Left ventricle myocardium superior (tissue), 1 donor: ENCODE measurements around the gene P2RX4. TPM values are rescaled to one million over a fixed set of nuclear protein-coding genes. Genes with fewer than 3 reads are reported as not detected.
"Not testable (repeated sequence)": the region's sequence is repeated elsewhere in the genome, so short reads cannot be mapped to it uniquely, and the experiment has no call there.

ENCODE experiments used
- ATAC-seq: fragments of 200-7000 bp; cut with Tn5 transposase; one replicate; pipeline ENCODE4 v1.9.1; 2020; ENCODE audit warnings: mild to moderate bottlenecking, moderate library complexity
- DNase-seq: peaks from one replicate; pipeline ENCODE4 v3.0.0-alpha.2; 2020
- intact Hi-C: fragments of 100-400 bp; cut with micrococcal nuclease; formaldehyde crosslinking; loops from one replicate; pipeline ENCODE4 v1.11.0; 2022
- total RNA-seq: library from RNA; stranded (reverse); fragmentation: NEBNext Ultra II Directional; extraction: Animal tissue kit (Norgen Biotek cat#: 25700); gene quantifications from one replicate; pipeline ENCODE4 v1.2.1, GENCODE V29; 2021
- donor health status: DM: no; HTN: yes; CAD: no; lungs with severe emphysema.

Gene P2RX4
- total RNA-seq, 1 donor from 2014 or later, result 4.9 TPM

GRCh38 chr12:121217063-121217462 lies 7.1 kb downstream of the P2RX4 start:
- intact Hi-C loops, result no loop called here
- DNase-seq (no peak), ATAC-seq (no peak)

DNA sequence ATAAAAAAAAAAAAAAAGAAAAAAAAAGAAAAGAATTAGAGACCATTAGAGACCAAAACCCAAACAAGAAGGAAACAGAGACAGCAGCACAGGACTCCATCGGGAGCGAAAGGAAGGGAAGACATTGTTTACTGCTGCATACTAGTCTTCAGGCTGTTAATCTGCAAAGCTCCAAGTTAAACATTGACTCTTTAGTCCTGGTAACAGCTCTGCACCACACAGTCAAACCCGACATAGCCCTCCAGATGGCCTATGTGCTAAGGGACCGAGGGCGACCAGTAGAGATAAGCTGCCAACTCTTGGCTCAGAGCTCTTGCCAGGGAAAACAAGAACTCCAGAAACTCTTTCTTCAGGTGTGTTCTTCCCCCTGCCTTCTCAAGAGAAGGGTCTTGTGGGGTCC lies 7.8 kb downstream of the P2RX4 start:
- no peak for DNase-seq
- intact Hi-C loops, result no loop called here

DNA sequence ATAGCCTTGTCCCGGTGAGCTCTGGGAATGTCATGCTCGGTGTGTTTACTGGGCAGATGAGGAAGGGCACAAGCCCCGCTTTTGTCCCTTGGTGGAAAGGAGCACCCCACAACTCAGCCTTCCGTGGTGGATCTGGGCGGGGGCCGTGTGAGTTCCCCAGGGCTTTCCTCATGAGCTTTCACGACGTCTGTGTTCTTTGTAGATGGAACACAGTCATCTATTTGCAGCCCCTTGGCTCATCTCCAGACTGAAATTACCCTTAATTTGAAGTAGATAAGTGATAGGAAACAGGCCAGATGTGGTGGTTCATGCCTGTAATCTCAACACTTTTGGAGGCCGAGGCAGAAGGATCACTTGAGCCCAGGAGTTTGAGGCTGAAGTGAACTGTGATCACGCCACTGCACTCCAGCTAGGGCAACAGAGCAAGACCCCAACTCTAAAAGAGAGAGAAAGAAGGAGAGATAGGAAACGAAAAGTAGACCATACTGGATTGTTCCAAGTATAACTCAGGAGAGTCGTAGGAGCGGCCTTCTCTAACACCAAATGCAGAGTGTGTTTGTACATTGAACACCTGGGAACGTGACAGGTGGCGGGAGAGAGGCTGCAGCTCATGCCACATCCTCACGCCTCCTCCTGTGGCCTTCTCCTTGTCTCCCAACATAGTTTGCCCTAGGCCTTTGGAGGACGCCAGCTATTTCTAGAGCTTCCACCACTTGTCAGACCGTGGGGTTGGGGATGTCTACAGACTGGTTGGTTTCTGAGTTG lies 8.8 kb downstream of the P2RX4 start:
- DNase-seq, result no peak
- intact Hi-C loops, result no loop called here
- no peak for ATAC-seq

More for the DNA sequence above, 7.8 kb downstream of the P2RX4 start:
- no peak for ATAC-seq

- ATAC-seq (no peak), DNase-seq (no peak)
- intact Hi-C loops, result no loop called here
Observed at GRCh38 chr12:121219353-121219986, 9.5 kb downstream of the P2RX4 start.

- intact Hi-C loops, result no loop called here
- no peak for DNase-seq
- ATAC-seq, result no peak
Observed at GRCh38 chr12:121222847-121223246, 12.9 kb downstream of the P2RX4 start.

DNA sequence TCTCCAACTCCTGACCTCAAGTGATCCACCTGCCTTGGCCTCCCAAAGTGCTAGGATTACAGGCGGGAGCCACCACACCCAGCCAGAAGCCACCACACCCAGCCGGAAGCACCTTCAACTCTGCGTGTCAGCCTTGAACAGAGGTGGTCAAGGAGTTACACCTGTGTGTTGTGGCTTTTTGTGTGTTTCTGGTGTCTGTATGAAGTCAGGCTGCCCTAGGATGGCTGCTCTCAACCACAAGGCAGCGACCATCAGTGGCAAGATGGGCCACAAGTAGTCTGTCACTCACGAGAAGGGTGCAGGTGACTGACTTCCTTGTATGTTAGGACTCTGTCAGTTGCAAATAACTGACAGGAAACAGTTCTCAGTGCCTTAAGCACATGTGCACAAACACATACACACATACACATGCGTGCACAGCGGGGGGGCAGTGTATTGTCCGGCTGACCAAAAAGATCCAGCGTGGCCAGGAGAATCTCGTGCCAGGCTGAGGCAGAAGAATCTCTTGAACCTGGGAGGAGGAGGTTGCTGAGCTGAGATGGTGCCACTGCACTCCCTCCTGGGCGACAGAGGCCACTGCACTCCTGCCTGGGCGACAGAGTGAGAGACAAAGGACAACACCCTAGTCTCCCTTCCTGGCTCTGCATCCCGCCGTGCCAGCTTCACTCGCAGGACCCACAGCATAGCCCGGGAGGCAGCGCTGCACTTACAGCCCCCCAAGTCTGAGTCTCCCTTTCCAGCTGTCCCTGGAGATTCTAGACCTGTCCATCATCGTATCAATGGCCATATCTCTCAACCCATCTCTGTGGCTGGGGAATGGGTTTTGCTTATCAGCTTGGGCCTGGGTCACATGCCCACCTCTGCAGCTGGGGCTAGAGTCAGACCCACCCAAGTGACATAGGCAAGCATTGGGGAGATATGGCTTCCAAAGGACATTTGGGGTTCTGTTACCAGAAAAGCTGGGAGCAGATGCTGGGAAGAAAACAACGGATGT lies 13.7 kb downstream of the P2RX4 start:
- DNase-seq (no peak), ATAC-seq (no peak)
- intact Hi-C loops, result no loop called here

DNA sequence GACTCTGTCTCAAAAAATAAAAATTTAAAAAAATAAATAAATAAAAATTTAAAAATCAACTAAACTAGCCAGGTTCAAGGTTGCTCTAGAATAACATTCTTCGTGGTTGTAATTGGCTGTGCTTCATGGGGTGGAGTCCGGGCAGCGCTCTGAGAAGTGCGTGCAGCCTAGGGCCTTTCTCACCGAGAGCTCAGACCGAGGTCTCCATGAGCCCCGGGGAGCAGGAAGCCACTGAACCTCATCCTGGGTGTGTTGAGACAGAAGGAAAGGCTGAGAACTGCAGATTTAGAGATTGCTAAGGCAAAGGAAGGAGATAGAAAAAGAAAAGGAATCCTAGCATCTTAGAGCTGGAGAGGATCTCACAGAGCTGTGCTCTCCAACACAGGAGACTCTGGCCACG lies 14.7 kb downstream of the P2RX4 start:
- ATAC-seq (no peak), DNase-seq (no peak)
- intact Hi-C loops, result no loop called here

DNA sequence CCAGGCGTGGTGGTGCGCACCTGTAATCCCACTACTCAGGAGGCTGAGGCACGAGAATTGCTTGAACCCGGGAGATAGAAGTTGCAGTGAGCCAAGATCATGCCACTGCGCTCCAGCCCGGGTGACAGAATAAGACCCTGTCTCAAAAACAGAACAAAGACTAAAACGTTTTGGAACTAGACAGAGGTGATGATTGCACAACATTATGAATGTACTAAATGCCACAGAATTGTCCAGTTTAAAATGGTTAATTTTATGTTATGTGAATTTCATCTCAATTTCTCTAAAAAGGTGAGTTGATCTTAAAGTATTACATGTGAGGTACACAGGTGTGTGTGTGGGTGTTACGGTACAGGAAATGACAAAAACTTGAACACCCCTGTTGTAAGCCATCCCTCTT lies 16.5 kb downstream of the P2RX4 start:
- ATAC-seq, result no peak
- DNase-seq, result no peak
- intact Hi-C loops, result no loop called here

- DNase-seq, intact Hi-C loops, ATAC-seq: not testable (repeated sequence)
Observed at GRCh38 chr12:121226871-121227270, 16.9 kb downstream of the P2RX4 start.

DNA sequence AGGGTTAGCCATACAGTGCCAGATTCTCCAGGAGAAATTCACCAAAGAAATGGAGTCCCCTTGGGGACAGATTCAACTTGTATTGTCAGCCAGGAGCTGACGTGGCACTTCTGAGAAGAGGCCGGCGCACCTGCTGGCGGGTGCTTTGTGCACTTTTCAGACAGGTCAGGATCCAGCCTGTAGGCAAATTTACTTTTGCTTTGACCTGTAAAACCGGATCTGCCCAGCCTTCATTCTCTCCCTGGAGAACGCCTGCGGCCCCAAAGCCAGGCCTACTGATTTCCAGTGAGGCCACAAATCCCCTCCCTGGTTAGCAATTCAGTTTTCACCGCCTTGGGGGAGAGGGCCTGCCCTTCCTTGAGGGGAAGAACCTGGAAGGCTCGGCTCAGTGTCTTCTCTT lies 17.4 kb downstream of the P2RX4 start:
- ATAC-seq (no peak), DNase-seq (no peak)
- intact Hi-C loops, result no loop called here

DNA sequence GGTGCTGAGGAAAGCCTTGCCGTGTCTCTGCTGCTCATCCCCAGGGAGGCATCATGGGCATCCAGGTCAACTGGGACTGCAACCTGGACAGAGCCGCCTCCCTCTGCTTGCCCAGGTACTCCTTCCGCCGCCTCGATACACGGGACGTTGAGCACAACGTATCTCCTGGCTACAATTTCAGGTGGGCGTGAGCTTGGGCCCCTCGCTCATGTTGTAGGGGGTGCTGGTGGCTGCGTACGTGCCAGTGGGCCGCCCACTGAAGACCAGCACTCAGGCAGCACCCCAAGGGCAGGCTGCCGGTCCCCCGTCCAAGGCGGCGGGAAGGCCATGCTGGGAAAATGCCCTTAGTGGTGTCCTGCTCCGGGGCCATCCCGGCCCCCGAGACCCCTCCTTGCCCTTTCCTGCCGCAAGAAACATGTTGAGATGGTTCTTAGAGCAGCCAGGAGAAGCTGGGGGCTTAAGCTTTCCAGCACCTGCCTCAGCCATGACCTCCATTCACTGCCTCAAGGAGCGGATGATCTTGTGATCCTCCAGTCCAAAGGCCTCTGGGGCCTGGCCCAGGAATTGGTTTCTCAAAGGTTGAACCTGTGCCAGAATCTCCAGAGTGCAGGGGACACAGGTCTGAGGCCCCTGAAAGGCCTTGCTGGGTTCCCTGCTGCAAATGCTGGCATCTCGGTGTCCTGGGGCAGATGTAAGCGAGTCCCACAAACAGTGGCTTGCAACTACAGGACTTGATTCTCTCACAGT lies 19.2 kb downstream of the P2RX4 start:
- ATAC-seq, result no peak
- intact Hi-C loops, result no loop called here
- DNase-seq, result no peak

DNA sequence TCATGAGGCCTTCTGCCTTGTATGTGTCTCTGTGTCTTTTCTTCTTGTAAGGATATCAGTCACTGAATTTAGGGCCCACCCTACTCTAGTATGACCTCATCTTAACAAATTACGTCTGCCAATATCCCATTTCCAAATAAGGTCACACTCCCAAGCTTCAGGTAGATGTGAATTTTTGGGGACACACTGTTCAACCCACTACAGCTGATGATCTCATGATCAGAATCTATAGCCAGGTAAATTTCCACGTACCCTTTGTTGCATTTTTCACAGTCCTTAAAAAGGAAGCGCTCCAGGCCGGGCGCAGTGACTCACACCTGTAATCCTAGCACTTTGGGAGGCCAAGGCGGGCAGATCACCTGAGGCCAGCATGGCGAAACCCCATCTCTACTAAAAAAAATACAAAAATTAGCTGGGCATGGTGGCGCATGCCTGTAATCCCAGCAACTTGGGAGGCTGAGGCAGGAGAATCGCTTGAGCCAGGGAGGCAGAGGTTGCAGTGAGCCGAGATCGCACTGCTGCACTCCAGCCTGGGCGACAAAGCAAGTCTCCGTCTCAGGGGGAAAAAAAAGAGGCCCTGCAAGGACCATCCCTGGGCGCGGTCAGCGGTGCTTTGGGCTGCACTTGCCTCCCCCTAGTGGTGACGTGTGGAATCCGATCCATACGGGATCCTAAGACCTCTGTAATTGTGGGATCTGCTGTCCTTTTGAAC lies 20.1 kb downstream of the P2RX4 start:
- intact Hi-C loops, result not testable (repeated sequence)
- peak; percentile 85 for ATAC-seq
- DNase-seq, result peak; percentile 81

GRCh38 chr12:121230538-121230907 lies 20.6 kb downstream of the P2RX4 start:
- ATAC-seq, result no peak
- DNase-seq, result no peak
- intact Hi-C loops, result no loop called here

DNA sequence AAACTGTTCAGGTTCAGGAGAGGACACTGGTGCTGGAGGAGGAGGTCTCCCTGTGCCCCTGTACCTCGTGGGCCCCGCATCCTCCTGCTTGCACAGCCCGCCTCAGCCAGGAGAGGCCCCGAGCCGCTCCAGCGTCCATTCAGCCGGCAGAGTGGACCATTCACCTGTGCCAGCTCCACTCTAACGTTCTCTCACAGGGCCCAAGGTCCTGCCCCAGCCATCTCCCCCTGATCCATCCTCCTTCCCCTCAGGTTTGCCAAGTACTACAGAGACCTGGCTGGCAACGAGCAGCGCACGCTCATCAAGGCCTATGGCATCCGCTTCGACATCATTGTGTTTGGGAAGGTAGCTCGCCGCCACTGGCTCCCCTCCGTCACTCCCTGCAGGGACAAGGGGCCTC lies 22.2 kb downstream of the P2RX4 start:
- ATAC-seq, result no peak
- no peak for DNase-seq
- intact Hi-C loops, result no loop called here

GRCh38 chr12:121232977-121233627 lies 23.2 kb downstream of the P2RX4 start:
- intact Hi-C loops, result no loop called here
- no peak for DNase-seq
- no peak for ATAC-seq

DNA sequence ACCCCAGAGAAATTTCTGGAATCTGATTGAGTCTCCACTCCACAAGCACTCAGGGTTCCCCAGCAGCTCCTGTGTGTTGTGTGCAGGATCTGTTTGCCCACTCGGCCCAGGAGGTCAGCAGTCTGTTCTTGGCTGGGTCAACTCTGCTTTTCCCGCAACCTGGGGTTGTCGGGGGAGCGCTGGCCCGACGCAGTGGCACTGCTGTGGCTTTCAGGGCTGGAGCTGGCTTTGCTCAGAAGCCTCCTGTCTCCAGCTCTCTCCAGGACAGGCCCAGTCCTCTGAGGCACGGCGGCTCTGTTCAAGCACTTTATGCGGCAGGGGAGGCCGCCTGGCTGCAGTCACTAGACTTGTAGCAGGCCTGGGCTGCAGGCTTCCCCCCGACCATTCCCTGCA lies 23.7 kb downstream of the P2RX4 start:
- no peak for ATAC-seq
- no peak for DNase-seq
- intact Hi-C loops, result no loop called here

DNA sequence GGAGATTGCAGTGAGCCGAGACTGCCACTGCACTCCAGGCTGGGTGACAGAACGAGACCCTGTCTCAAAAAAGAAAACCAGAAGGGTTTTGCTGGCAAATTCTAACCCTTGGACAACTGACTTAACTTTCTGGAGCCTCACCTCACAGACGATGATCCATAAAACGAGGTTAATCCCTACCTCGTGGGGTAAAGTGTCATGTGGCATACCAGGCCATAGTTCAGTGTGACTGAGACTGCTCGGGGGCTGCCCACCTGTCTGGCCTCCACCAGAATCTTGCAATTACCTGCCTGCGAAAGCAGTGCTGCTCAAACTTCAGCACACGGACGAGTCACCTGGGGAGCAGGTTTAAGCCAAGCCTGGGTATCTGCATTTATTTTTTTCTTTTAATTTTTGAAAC lies 26.8 kb downstream of the P2RX4 start:
- no peak for DNase-seq
- no peak for ATAC-seq
- intact Hi-C loops, result no loop called here

DNA sequence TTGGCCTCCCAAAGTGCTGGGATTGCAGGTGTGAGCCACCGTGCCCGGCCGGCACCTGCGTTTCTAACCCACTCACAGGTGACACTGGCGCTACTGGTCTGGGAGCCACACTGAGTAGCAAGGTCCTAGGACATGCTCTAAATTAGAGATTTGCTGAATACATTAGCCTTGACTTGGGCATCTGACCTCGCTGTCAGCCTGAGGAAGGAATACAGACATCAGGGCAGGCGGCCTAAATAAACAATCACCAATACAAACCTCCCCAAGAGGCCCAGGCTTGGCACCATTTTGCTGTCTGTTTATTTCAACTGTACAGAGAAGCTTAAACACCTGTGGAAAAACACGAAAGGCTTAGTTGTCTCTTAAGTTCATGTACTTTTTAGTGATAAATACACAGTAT lies 27.5 kb downstream of the P2RX4 start:
- ATAC-seq (no peak), DNase-seq (no peak)
- intact Hi-C loops, result no loop called here
